Measurements from ENCODE around the gene ZMAT5.

GRCh38 chr22:29773233-29773632 is 6.4 kb upstream of the ZMAT5 start:
- TF ChIP-seq CREB1 (IDR thresholded peaks at IDR 0.05; ENCODE audit: low read depth) (no peak), TAF1 (IDR thresholded peaks at IDR 0.05; ENCODE audit: low read depth) (no peak), TCF12 (IDR thresholded peaks at IDR 0.05; ENCODE audit: low read depth) (no peak), REST (IDR thresholded peaks at IDR 0.05; ENCODE audit: low read depth) (no peak), EP300 (IDR thresholded peaks at IDR 0.05; ENCODE audit: borderline replicate concordance) (no peak), TEAD4 (IDR thresholded peaks at IDR 0.05) (no peak), NFIC (IDR thresholded peaks at IDR 0.05) (no peak)
